Activated T-cell treated with anti-CD3 and anti-CD28 coated beads for 48 hours (primary cell): ENCODE results near the gene SLC45A2.
"Not testable (repeated sequence)": the region's sequence is repeated elsewhere in the genome, so short reads cannot be mapped to it uniquely, and the experiment has no call there.

Source experiments
- DNase-seq: peaks from one replicate; pipeline ENCODE4 v3.0.0-alpha.2; 2020; ENCODE audit warnings: low read depth

The SLC45A2 gene

GRCh38 chr5:33966805-33967204 is 17.7 kb downstream of the SLC45A2 start:
- DNase-seq = no peak

- no peak for DNase-seq
These were observed 20.3 kb downstream of the SLC45A2 start for GRCh38 chr5:33964132-33964700.

- no peak for DNase-seq
These were observed 26.3 kb downstream of the SLC45A2 start for GRCh38 chr5:33958176-33958575.

- DNase-seq = no peak
These were observed 26.8 kb downstream of the SLC45A2 start for GRCh38 chr5:33957577-33958150.

GRCh38 chr5:33952175-33952574 is 32.3 kb downstream of the SLC45A2 start:
- DNase-seq = not testable (repeated sequence)

GRCh38 chr5:33944543-33945132 is 39.9 kb downstream of the SLC45A2 start:
- no peak for DNase-seq

- DNase-seq = no peak
These were observed 43.4 kb downstream of the SLC45A2 start for GRCh38 chr5:33941090-33941489.

GRCh38 chr5:33939556-33940262 is 44.8 kb downstream of the SLC45A2 start:
- no peak for DNase-seq

GRCh38 chr5:33938881-33939280 is 45.6 kb downstream of the SLC45A2 start:
- DNase-seq = no peak

- no peak for DNase-seq
These were observed 46.0 kb downstream of the SLC45A2 start for GRCh38 chr5:33938507-33938796.

- DNase-seq = no peak
These were observed 46.6 kb downstream of the SLC45A2 start for GRCh38 chr5:33937707-33938506.

- no peak for DNase-seq
These were observed 47.3 kb downstream of the SLC45A2 start for GRCh38 chr5:33937017-33937706.

GRCh38 chr5:33936381-33937016 is 48.0 kb downstream of the SLC45A2 start, which contains the start of gene RXFP3:
Gene RXFP3, plus strand, starts transcription at chr5:33936386. Its CDS starts 355 bp downstream, at chr5:33936741.
- DNase-seq = no peak

GRCh38 chr5:33936004-33936380 is 48.5 kb downstream of the SLC45A2 start:
- DNase-seq = peak; percentile 56

- DNase-seq = no peak
These were observed 50.3 kb downstream of the SLC45A2 start for GRCh38 chr5:33934176-33934575.

- DNase-seq = no peak
These were observed 50.7 kb downstream of the SLC45A2 start for GRCh38 chr5:33933723-33934169.

- DNase-seq = no peak
These were observed 53.4 kb downstream of the SLC45A2 start for GRCh38 chr5:33931136-33931535.

GRCh38 chr5:33929925-33930690 is 54.4 kb downstream of the SLC45A2 start:
- no peak for DNase-seq

- no peak for DNase-seq
These were observed 56.2 kb downstream of the SLC45A2 start for GRCh38 chr5:33928283-33928682.

GRCh38 chr5:33927685-33928084 is 56.8 kb downstream of the SLC45A2 start:
- no peak for DNase-seq

- DNase-seq = no peak
These were observed 59.2 kb downstream of the SLC45A2 start for GRCh38 chr5:33925278-33925677.
